ENCODE measurements around the gene GAL. TPM values are rescaled to one million over a fixed set of nuclear protein-coding genes. Genes with fewer than 3 reads are reported as not detected.

Gene GAL
- total RNA-seq, 4 donors from 2014 or later, result not detected

DNA sequence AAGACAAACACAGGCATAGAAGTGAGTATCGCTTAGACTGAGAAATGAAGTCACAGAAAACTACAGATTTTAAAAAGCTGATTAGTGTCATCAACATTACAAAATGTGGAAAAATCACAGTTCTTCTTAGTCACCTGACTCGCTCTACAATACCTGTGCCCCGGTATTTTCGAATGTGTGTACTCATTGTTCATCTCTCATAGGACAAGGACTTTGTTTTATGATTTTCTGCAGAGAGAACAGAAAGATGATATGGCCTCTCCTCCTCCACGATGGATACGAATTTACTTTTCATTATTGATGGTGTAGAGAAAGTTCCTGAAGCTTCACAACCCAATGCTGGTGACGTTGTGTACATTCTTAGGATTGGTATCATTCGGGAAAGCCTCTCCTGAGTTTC, 29.4 kb upstream of the GAL start:
- in situ Hi-C loops (cut with MboI; ENCODE audit: low sequenced_read_pairs in 4 of 4), result no loop called here
- peaks cover 5 to 26% (median 25%) of the 10 kb centered on the region in 3 donors for H3K27me3 ChIP-seq
- TF ChIP-seq, protein P1, sequence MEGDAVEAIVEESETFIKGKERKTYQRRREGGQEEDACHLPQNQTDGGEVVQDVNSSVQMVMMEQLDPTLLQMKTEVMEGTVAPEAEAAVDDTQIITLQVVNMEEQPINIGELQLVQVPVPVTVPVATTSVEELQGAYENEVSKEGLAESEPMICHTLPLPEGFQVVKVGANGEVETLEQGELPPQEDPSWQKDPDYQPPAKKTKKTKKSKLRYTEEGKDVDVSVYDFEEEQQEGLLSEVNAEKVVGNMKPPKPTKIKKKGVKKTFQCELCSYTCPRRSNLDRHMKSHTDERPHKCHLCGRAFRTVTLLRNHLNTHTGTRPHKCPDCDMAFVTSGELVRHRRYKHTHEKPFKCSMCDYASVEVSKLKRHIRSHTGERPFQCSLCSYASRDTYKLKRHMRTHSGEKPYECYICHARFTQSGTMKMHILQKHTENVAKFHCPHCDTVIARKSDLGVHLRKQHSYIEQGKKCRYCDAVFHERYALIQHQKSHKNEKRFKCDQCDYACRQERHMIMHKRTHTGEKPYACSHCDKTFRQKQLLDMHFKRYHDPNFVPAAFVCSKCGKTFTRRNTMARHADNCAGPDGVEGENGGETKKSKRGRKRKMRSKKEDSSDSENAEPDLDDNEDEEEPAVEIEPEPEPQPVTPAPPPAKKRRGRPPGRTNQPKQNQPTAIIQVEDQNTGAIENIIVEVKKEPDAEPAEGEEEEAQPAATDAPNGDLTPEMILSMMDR (IDR thresholded peaks at IDR 0.05 in 4 of 5, conservative IDR thresholded peaks at IDR 0.05 in 1 of 5), result no peak
- no peak for TF ChIP-seq POLR2A (IDR thresholded peaks at IDR 0.05)

DNA sequence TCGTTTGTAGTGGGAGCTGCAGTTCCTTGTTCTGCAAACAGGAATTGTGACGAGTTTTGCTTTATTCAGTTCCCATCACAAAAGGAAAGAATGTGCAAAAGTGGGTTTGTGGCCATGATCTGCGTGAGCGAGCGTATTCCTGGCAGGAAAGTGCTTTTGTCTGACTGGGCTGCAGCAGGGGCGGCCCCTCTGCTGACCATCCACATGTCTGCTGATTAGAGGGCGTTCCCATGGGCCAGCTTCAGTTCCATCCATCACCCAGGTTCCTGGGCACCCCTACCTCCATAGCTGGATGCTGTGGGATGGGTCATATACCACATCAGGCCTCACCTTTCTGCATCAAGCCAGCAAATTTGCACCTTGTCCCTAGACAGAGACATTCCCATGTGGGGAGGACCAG, 28.9 kb upstream of the GAL start:
- no peak for DNase-seq

More for the DNA sequence above, 29.4 kb upstream of the GAL start:
- Histone ChIP-seq H3K9me3 (no peaks in the 10 kb centered on the region), H3K27ac (no peak overlapping the region), H3K36me3 (no peaks in the 10 kb centered on the region), H3K4me1 (peaks cover 4% of the 10 kb centered on the region in 2 donors), H3K4me3 (no peak overlapping the region)
- ATAC-seq (no peak), DNase-seq (no peak)
- intact Hi-C loops (cut with DNase I; ENCODE audit: low total_unique reads), result no loop called here

DNA sequence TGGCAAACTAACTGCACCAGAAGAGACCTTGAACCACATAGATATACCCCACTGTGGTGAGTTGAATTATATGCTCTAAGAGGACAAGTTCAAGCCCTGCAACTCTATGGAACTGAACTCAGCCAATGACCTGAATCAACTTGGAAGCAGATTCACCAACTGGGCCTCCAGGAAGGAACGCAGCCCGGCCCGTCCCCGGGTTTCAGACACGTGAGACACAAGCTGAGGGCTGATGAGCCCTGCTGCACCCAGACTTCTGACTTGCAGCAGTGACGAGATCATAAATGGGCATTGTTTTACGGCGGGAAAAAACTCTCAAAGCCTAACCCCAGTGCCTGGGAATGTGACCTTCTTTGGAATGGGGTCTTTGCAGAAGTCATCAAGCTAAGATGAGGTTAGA, 28.5 kb upstream of the GAL start:
- Histone ChIP-seq H3K4me1 (peaks cover 4% of the 10 kb centered on the region in 2 donors), H3K27ac (no peak overlapping the region), H3K27me3 (peaks cover 5 to 24% (median 18%) of the 10 kb centered on the region in 3 donors), H3K9me3 (no peaks in the 10 kb centered on the region), H3K4me3 (no peak overlapping the region), H3K36me3 (no peaks in the 10 kb centered on the region)
- intact Hi-C loops (cut with DNase I; ENCODE audit: low total_unique reads) (no loop called here), in situ Hi-C loops (cut with MboI; ENCODE audit: low sequenced_read_pairs in 4 of 4) (no loop called here)
- ATAC-seq (no peak), DNase-seq (no peak)
- TF ChIP-seq POLR2A (IDR thresholded peaks at IDR 0.05), result no peak
- TF ChIP-seq, protein P1 (IDR thresholded peaks at IDR 0.05 in 4 of 5, conservative IDR thresholded peaks at IDR 0.05 in 1 of 5), result no peak

More for the DNA sequence above, 28.9 kb upstream of the GAL start:
- Histone ChIP-seq H3K4me3 (no peak overlapping the region), H3K27ac (no peak overlapping the region), H3K9me3 (no peaks in the 10 kb centered on the region), H3K27me3 (peaks cover 5 to 24% (median 22%) of the 10 kb centered on the region in 3 donors), H3K36me3 (no peaks in the 10 kb centered on the region), H3K4me1 (peaks cover 4% of the 10 kb centered on the region in 2 donors)
- in situ Hi-C loops (cut with MboI; ENCODE audit: low sequenced_read_pairs in 4 of 4), result no loop called here
- no peak for ATAC-seq
- intact Hi-C loops (cut with DNase I; ENCODE audit: low total_unique reads), result no loop called here
- no peak for TF ChIP-seq POLR2A (IDR thresholded peaks at IDR 0.05)
- TF ChIP-seq, protein P1 (IDR thresholded peaks at IDR 0.05 in 4 of 5, conservative IDR thresholded peaks at IDR 0.05 in 1 of 5), result no peak

DNA sequence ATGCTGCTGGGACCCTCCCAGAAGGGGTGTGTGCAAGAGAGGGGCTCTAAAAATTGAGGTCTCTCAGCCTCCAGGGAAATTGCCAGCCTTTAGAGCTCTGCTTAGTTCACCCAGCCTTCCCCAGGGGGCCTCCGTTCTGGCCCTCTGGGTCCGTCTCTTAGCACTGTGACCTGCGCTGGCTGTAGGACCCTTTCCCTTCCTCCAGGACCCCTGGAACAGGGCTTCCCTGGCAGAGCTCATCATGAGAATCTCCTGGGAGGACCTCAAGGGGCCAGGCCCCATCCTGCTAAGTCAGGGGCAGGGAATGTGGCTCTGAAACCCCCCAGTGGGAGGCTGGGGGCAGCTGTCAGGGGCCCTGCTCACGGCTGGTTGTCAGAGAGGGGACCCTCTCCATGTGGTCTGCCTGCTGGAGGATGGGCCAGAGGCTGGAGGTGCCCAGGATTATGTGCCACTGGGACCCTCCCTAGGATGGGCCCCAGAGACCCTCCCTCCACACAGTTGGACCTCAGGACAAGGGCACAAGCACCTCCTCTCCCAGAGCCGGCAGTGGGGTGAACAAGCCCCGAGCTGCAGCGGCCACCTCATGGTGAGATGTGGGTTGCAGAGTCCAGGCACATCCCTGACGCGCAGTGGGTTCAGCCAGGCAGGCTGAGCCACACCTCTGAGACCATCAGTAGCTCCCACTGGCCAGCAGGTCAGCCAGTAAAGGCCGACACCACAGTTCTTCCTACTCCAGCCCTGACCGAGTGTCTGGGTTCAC, 27.1 kb upstream of the GAL start:
- intact Hi-C loops (cut with DNase I; ENCODE audit: low total_unique reads), result no loop called here
- Histone ChIP-seq H3K36me3 (no peaks in the 10 kb centered on the region), H3K27ac (no peak overlapping the region), H3K9me3 (no peaks in the 10 kb centered on the region), H3K4me1 (peaks cover 4% of the 10 kb centered on the region in 2 donors), H3K4me3 (no peak overlapping the region), H3K27me3 (peaks cover 5 to 14% (median 6%) of the 10 kb centered on the region in 3 donors)
- DNase-seq (no peak), ATAC-seq (no peak)
- TF ChIP-seq, protein P1 (IDR thresholded peaks at IDR 0.05 in 4 of 5, conservative IDR thresholded peaks at IDR 0.05 in 1 of 5), result no peak
- no peak for TF ChIP-seq POLR2A (IDR thresholded peaks at IDR 0.05)
- in situ Hi-C loops (cut with MboI; ENCODE audit: low sequenced_read_pairs in 4 of 4), result no loop called here
